ENCODE results near the gene DCBLD1. TPM values are rescaled to one million over a fixed set of nuclear protein-coding genes. Genes with fewer than 3 reads are reported as not detected.

DCBLD1 gene
- total and polyA plus RNA-seq, 2 donors = 1.3 to 5.7 TPM

GRCh38 chr6:117530467-117531242 is 48.2 kb downstream of the DCBLD1 start:
- no peaks in the 10 kb centered on the region for H3K36me3 ChIP-seq (ENCODE audit: control insufficient read depth in 2 of 2, insufficient read depth in 2 of 2, low read length in 1 of 2)
- H3K27ac ChIP-seq (ENCODE audit: low read depth in 1 of 2, low read length in 1 of 2) = no peak overlapping the region
- no peak for DNase-seq (ENCODE audit: low read depth in 6 of 9, low spot score in 9 of 9)
- H3K27me3 ChIP-seq (ENCODE audit: control insufficient read depth in 2 of 2, insufficient read depth in 1 of 2, low read length in 1 of 2) = no peaks in the 10 kb centered on the region
- H3K9me3 ChIP-seq (ENCODE audit: control insufficient read depth in 2 of 2, insufficient read depth in 1 of 2, low read length in 1 of 2) = no peaks in the 10 kb centered on the region
- H3K4me1 ChIP-seq (ENCODE audit: control insufficient read depth in 2 of 2, insufficient read depth in 2 of 2, low read length in 2 of 2) = no peaks in the 10 kb centered on the region
- WGBS = 98% methylated on average over 4 of the region's 4 CpGs
- no peak overlapping the region for H3K4me3 ChIP-seq (ENCODE audit: low read length in 2 of 2)

GRCh38 chr6:117531346-117531745 is 48.9 kb downstream of the DCBLD1 start:
- WGBS = 39% methylated on average over 6 of the region's 6 CpGs
- no peak for DNase-seq (ENCODE audit: low read depth in 6 of 9, low spot score in 9 of 9)
- H3K36me3 ChIP-seq (ENCODE audit: control insufficient read depth in 2 of 2, insufficient read depth in 2 of 2, low read length in 1 of 2) = no peaks in the 10 kb centered on the region
- H3K27ac ChIP-seq (ENCODE audit: low read depth in 1 of 2, low read length in 1 of 2) = no peak overlapping the region
- H3K27me3 ChIP-seq (ENCODE audit: control insufficient read depth in 2 of 2, insufficient read depth in 1 of 2, low read length in 1 of 2) = no peaks in the 10 kb centered on the region
- no peaks in the 10 kb centered on the region for H3K4me1 ChIP-seq (ENCODE audit: control insufficient read depth in 2 of 2, insufficient read depth in 2 of 2, low read length in 2 of 2)
- H3K4me3 ChIP-seq (ENCODE audit: low read length in 2 of 2) = no peak overlapping the region
- H3K9me3 ChIP-seq (ENCODE audit: control insufficient read depth in 2 of 2, insufficient read depth in 1 of 2, low read length in 1 of 2) = no peaks in the 10 kb centered on the region

GRCh38 chr6:117531809-117532725 is 49.6 kb downstream of the DCBLD1 start:
- no peak for DNase-seq (ENCODE audit: low read depth in 6 of 9, low spot score in 9 of 9)
- H3K36me3 ChIP-seq (ENCODE audit: control insufficient read depth in 2 of 2, insufficient read depth in 2 of 2, low read length in 1 of 2) = no peaks in the 10 kb centered on the region
- no peak overlapping the region for H3K4me3 ChIP-seq (ENCODE audit: low read length in 2 of 2)
- no peak overlapping the region for H3K27ac ChIP-seq (ENCODE audit: low read depth in 1 of 2, low read length in 1 of 2)
- no peaks in the 10 kb centered on the region for H3K9me3 ChIP-seq (ENCODE audit: control insufficient read depth in 2 of 2, insufficient read depth in 1 of 2, low read length in 1 of 2)
- no peaks in the 10 kb centered on the region for H3K27me3 ChIP-seq (ENCODE audit: control insufficient read depth in 2 of 2, insufficient read depth in 1 of 2, low read length in 1 of 2)
- H3K4me1 ChIP-seq (ENCODE audit: control insufficient read depth in 2 of 2, insufficient read depth in 2 of 2, low read length in 2 of 2) = no peaks in the 10 kb centered on the region
- WGBS = 98% methylated on average over 5 of the region's 5 CpGs

GRCh38 chr6:117533775-117534174 is 51.3 kb downstream of the DCBLD1 start:
- H3K4me1 ChIP-seq (ENCODE audit: control insufficient read depth in 2 of 2, insufficient read depth in 2 of 2, low read length in 2 of 2) = no peaks in the 10 kb centered on the region
- H3K4me3 ChIP-seq (ENCODE audit: low read length in 2 of 2) = no peak overlapping the region
- no peaks in the 10 kb centered on the region for H3K36me3 ChIP-seq (ENCODE audit: control insufficient read depth in 2 of 2, insufficient read depth in 2 of 2, low read length in 1 of 2)
- H3K27ac ChIP-seq (ENCODE audit: low read depth in 1 of 2, low read length in 1 of 2) = no peak overlapping the region
- DNase-seq (ENCODE audit: low read depth in 6 of 9, low spot score in 9 of 9) = no peak
- WGBS = 96% methylated on average over 4 of the region's 4 CpGs
- peaks cover 0 to 2% of the 10 kb centered on the region in 2 donors for H3K27me3 ChIP-seq (ENCODE audit: control insufficient read depth in 2 of 2, insufficient read depth in 1 of 2, low read length in 1 of 2)
- H3K9me3 ChIP-seq (ENCODE audit: control insufficient read depth in 2 of 2, insufficient read depth in 1 of 2, low read length in 1 of 2) = no peaks in the 10 kb centered on the region

GRCh38 chr6:117534974-117535373 is 52.5 kb downstream of the DCBLD1 start:
- no peaks in the 10 kb centered on the region for H3K36me3 ChIP-seq (ENCODE audit: control insufficient read depth in 2 of 2, insufficient read depth in 2 of 2, low read length in 1 of 2)
- H3K9me3 ChIP-seq (ENCODE audit: control insufficient read depth in 2 of 2, insufficient read depth in 1 of 2, low read length in 1 of 2) = no peaks in the 10 kb centered on the region
- no peaks in the 10 kb centered on the region for H3K4me1 ChIP-seq (ENCODE audit: control insufficient read depth in 2 of 2, insufficient read depth in 2 of 2, low read length in 2 of 2)
- no peak overlapping the region for H3K4me3 ChIP-seq (ENCODE audit: low read length in 2 of 2)
- peaks cover 0 to 2% of the 10 kb centered on the region in 2 donors for H3K27me3 ChIP-seq (ENCODE audit: control insufficient read depth in 2 of 2, insufficient read depth in 1 of 2, low read length in 1 of 2)
- H3K27ac ChIP-seq (ENCODE audit: low read depth in 1 of 2, low read length in 1 of 2) = no peak overlapping the region
- 91% methylated on average over 3 of the region's 3 CpGs for WGBS
- no peak for DNase-seq (ENCODE audit: low read depth in 6 of 9, low spot score in 9 of 9)

- H3K36me3 ChIP-seq (ENCODE audit: control insufficient read depth in 2 of 2, insufficient read depth in 2 of 2, low read length in 1 of 2) = no peaks in the 10 kb centered on the region
- H3K27ac ChIP-seq (ENCODE audit: low read depth in 1 of 2, low read length in 1 of 2) = no peak overlapping the region
- DNase-seq (ENCODE audit: low read depth in 6 of 9, low spot score in 9 of 9) = no peak
- peaks cover 0 to 2% of the 10 kb centered on the region in 2 donors for H3K27me3 ChIP-seq (ENCODE audit: control insufficient read depth in 2 of 2, insufficient read depth in 1 of 2, low read length in 1 of 2)
- H3K4me1 ChIP-seq (ENCODE audit: control insufficient read depth in 2 of 2, insufficient read depth in 2 of 2, low read length in 2 of 2) = no peaks in the 10 kb centered on the region
- H3K9me3 ChIP-seq (ENCODE audit: control insufficient read depth in 2 of 2, insufficient read depth in 1 of 2, low read length in 1 of 2) = no peaks in the 10 kb centered on the region
- 97% methylated on average over 4 of the region's 4 CpGs for WGBS
- H3K4me3 ChIP-seq (ENCODE audit: low read length in 2 of 2) = no peak overlapping the region
These were observed 53.8 kb downstream of the DCBLD1 start for GRCh38 chr6:117536317-117536716.

GRCh38 chr6:117538615-117539014 is 56.1 kb downstream of the DCBLD1 start:
- WGBS = 49% methylated on average over 9 of the region's 9 CpGs
- H3K27me3 ChIP-seq (ENCODE audit: control insufficient read depth in 2 of 2, insufficient read depth in 1 of 2, low read length in 1 of 2) = peaks cover 0 to 2% of the 10 kb centered on the region in 2 donors
- no peak for DNase-seq (ENCODE audit: low read depth in 6 of 9, low spot score in 9 of 9)
- no peaks in the 10 kb centered on the region for H3K9me3 ChIP-seq (ENCODE audit: control insufficient read depth in 2 of 2, insufficient read depth in 1 of 2, low read length in 1 of 2)
- no peaks in the 10 kb centered on the region for H3K4me1 ChIP-seq (ENCODE audit: control insufficient read depth in 2 of 2, insufficient read depth in 2 of 2, low read length in 2 of 2)
- no peak overlapping the region for H3K27ac ChIP-seq (ENCODE audit: low read depth in 1 of 2, low read length in 1 of 2)
- H3K4me3 ChIP-seq (ENCODE audit: low read length in 2 of 2) = no peak overlapping the region
- H3K36me3 ChIP-seq (ENCODE audit: control insufficient read depth in 2 of 2, insufficient read depth in 2 of 2, low read length in 1 of 2) = no peaks in the 10 kb centered on the region

- Histone ChIP-seq H3K27me3 (ENCODE audit: control insufficient read depth in 2 of 2, insufficient read depth in 1 of 2, low read length in 1 of 2) (peaks cover 0 to 2% of the 10 kb centered on the region in 2 donors), H3K36me3 (ENCODE audit: control insufficient read depth in 2 of 2, insufficient read depth in 2 of 2, low read length in 1 of 2) (no peaks in the 10 kb centered on the region), H3K4me3 (ENCODE audit: low read length in 2 of 2) (no peak overlapping the region), H3K4me1 (ENCODE audit: control insufficient read depth in 2 of 2, insufficient read depth in 2 of 2, low read length in 2 of 2) (no peaks in the 10 kb centered on the region), H3K27ac (ENCODE audit: low read depth in 1 of 2, low read length in 1 of 2) (no peak overlapping the region), H3K9me3 (ENCODE audit: control insufficient read depth in 2 of 2, insufficient read depth in 1 of 2, low read length in 1 of 2) (no peaks in the 10 kb centered on the region)
- DNase-seq (ENCODE audit: low read depth in 6 of 9, low spot score in 9 of 9) = no peak
- 98% methylated on average over 8 of the region's 8 CpGs for WGBS
These were observed 58.2 kb downstream of the DCBLD1 start for GRCh38 chr6:117540670-117541069.

GRCh38 chr6:117542493-117542892 is 60.0 kb downstream of the DCBLD1 start:
- 95% methylated on average over 3 of the region's 3 CpGs for WGBS
- no peak for DNase-seq (ENCODE audit: low read depth in 6 of 9, low spot score in 9 of 9)
- Histone ChIP-seq H3K9me3 (ENCODE audit: control insufficient read depth in 2 of 2, insufficient read depth in 1 of 2, low read length in 1 of 2) (no peaks in the 10 kb centered on the region), H3K27me3 (ENCODE audit: control insufficient read depth in 2 of 2, insufficient read depth in 1 of 2, low read length in 1 of 2) (peaks cover 0 to 2% of the 10 kb centered on the region in 2 donors), H3K4me3 (ENCODE audit: low read length in 2 of 2) (no peak overlapping the region), H3K27ac (ENCODE audit: low read depth in 1 of 2, low read length in 1 of 2) (no peak overlapping the region), H3K4me1 (ENCODE audit: control insufficient read depth in 2 of 2, insufficient read depth in 2 of 2, low read length in 2 of 2) (peaks cover 4 to 8% of the 10 kb centered on the region in 2 donors), H3K36me3 (ENCODE audit: control insufficient read depth in 2 of 2, insufficient read depth in 2 of 2, low read length in 1 of 2) (no peaks in the 10 kb centered on the region)

All from thymus (tissue), 11 donors.